Measurements from ENCODE around the gene SPCS1. TPM values are rescaled to one million over a fixed set of nuclear protein-coding genes. Genes with fewer than 3 reads are reported as not detected.
A peak's percentile ranks its signal among the peaks of the same experiment; 100 is the strongest.

Gene SPCS1
- total and polyA plus RNA-seq, 10 donors, result 56.5 to 154 (median 107) TPM

- 86 to 91% (median 91%) methylated on average over 11 of the region's 11 CpGs for WGBS, 5 donors
- intact Hi-C loops (cut with DNase I; ENCODE audit: low total_unique reads), result no loop called here
- Histone ChIP-seq H3K4me1 (peaks cover 0 to 17% (median 9%) of the 10 kb centered on the region in 6 donors), H3K27me3 (replicated peaks in 1 of 7) (no peaks in the 10 kb centered on the region), H3K27ac (no peak overlapping the region), H3K9me3 (peaks cover 0 to 18% (median 10%) of the 10 kb centered on the region in 8 donors), H3K4me3 (no peak overlapping the region), H3K36me3 (peaks cover 0 to 36% (median 3%) of the 10 kb centered on the region in 6 donors)
- no peak for TF ChIP-seq POLR2AphosphoS5 (IDR thresholded peaks at IDR 0.05)
- TF ChIP-seq POLR2A (IDR thresholded peaks at IDR 0.05), result no peak
- no peak for TF ChIP-seq CTCF (IDR thresholded peaks at IDR 0.05 in 8 of 11, conservative IDR thresholded peaks at IDR 0.05 in 3 of 11)
- DNase-seq, result no peak
Measured at GRCh38 chr3:52715714-52716305, 9.9 kb downstream of the SPCS1 start.

GRCh38 chr3:52719618-52720017 lies 13.7 kb downstream of the SPCS1 start:
- Histone ChIP-seq H3K4me1 (peaks cover 0 to 31% (median 19%) of the 10 kb centered on the region in 6 donors), H3K4me3 (no peak overlapping the region), H3K27ac (peak overlapping the region in 2 of 8 donors; percentile 65 to 71), H3K9me3 (peaks cover 0 to 18% (median 10%) of the 10 kb centered on the region in 8 donors), H3K27me3 (replicated peaks in 1 of 7) (no peaks in the 10 kb centered on the region), H3K36me3 (peaks cover 0 to 29% (median 3%) of the 10 kb centered on the region in 6 donors)
- no peak for TF ChIP-seq CTCF (IDR thresholded peaks at IDR 0.05 in 8 of 11, conservative IDR thresholded peaks at IDR 0.05 in 3 of 11)
- TF ChIP-seq POLR2A (IDR thresholded peaks at IDR 0.05), result no peak
- TF ChIP-seq POLR2AphosphoS5 (IDR thresholded peaks at IDR 0.05), result no peak
- DNase-seq, result no peak
- intact Hi-C loops (cut with DNase I; ENCODE audit: low total_unique reads), result no loop called here

GRCh38 chr3:52721002-52721729 lies 15.3 kb downstream of the SPCS1 start:
- peak overlapping the region in 7 of 8 donors; percentile 35 to 80 (median 65) for H3K27ac ChIP-seq
- H3K36me3 ChIP-seq, result peaks cover 0 to 29% (median 3%) of the 10 kb centered on the region in 6 donors
- H3K27me3 ChIP-seq (replicated peaks in 1 of 7), result no peaks in the 10 kb centered on the region
- H3K4me3 ChIP-seq, result peak overlapping the region in 1 of 8 donors; percentile 17
- 44 to 71% (median 51%) methylated on average over 6 of the region's 6 CpGs for WGBS, 5 donors
- TF ChIP-seq POLR2A (IDR thresholded peaks at IDR 0.05) (no peak), CTCF (IDR thresholded peaks at IDR 0.05 in 8 of 11, conservative IDR thresholded peaks at IDR 0.05 in 3 of 11) (no peak), POLR2AphosphoS5 (IDR thresholded peaks at IDR 0.05) (no peak)
- intact Hi-C loops (cut with DNase I; ENCODE audit: low total_unique reads), result no loop called here
- peaks cover 0 to 18% (median 10%) of the 10 kb centered on the region in 8 donors for H3K9me3 ChIP-seq
- peaks cover 0 to 31% (median 19%) of the 10 kb centered on the region in 6 donors for H3K4me1 ChIP-seq
- no peak for DNase-seq

DNA sequence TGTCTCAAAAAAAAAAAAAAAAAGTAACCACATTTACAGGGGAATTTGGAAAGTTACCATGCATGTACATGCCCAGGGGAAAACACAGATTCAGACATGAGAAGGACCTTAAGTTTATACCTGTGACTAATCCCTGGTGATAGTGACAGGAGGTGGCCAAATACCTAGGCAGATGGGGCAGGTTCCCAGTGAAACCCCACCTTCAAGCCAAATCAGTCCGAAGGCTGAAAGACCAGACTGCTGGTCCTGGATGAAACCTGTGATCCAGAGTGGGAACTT lies 15.8 kb downstream of the SPCS1 start:
- peak overlapping the region in 6 of 8 donors; percentile 35 to 80 (median 66) for H3K27ac ChIP-seq
- no peak overlapping the region for H3K4me3 ChIP-seq
- WGBS, 5 donors, result 78 to 100% (median 88%) methylated on average over 1 of the region's 1 CpG
- intact Hi-C loops (cut with DNase I; ENCODE audit: low total_unique reads), result no loop called here
- TF ChIP-seq POLR2A (IDR thresholded peaks at IDR 0.05), result no peak
- DNase-seq, result no peak
- H3K4me1 ChIP-seq, result peaks cover 0 to 31% (median 19%) of the 10 kb centered on the region in 6 donors
- H3K9me3 ChIP-seq, result peaks cover 0 to 18% (median 10%) of the 10 kb centered on the region in 8 donors
- H3K27me3 ChIP-seq (replicated peaks in 1 of 7), result no peaks in the 10 kb centered on the region
- H3K36me3 ChIP-seq, result peaks cover 0 to 29% (median 3%) of the 10 kb centered on the region in 6 donors

Measured in spleen (tissue), 11 donors.